Breast epithelium (tissue), 4 donors: ENCODE data around the gene PLEKHA5. TPM values are rescaled to one million over a fixed set of nuclear protein-coding genes. Genes with fewer than 3 reads are reported as not detected.

Source experiments
- DNase-seq, 2 donors: peaks; one replicate each; pipeline ENCODE4 v3.0.0-alpha.2; 2019; ENCODE audit warnings: low spot score in 2 of 2
- H3K27ac ChIP-seq, 2 donors: fragments of 200-600 bp; sonication (generic) in 1 of 2; one replicate each; pipeline ENCODE4 v1.5.1; 2016 to 2019; ENCODE audit warnings: mild to moderate bottlenecking in 1 of 2
- H3K27me3 ChIP-seq, 2 donors: fragments of 200-600 bp; sonication (generic) in 1 of 2; one replicate each; pipeline versions ENCODE4 v1.5.1 to v1.6.0; 2017 to 2019; ENCODE audit warnings: control low read depth in 1 of 2, mild to moderate bottlenecking in 1 of 2
- H3K36me3 ChIP-seq: fragments of 200-600 bp; one replicate; pipeline ENCODE4 v1.5.1; 2019
- H3K4me1 ChIP-seq, 2 donors: fragments of 200-600 bp; sonication (generic); one replicate each; pipeline ENCODE4 v1.5.1; 2016 to 2019; ENCODE audit warnings: control low read depth in 1 of 2
- H3K4me3 ChIP-seq, 3 donors: fragments of 200-600 bp; sonication (generic); 1 replicate in 2 of 3; 2 replicates in 1 of 3; pipeline ENCODE4 v1.5.1; 2016 to 2019; ENCODE audit warnings: mild to moderate bottlenecking in 3 of 3, moderate library complexity in 2 of 3
- H3K9me3 ChIP-seq, 2 donors: fragments of 200-600 bp; sonication (generic) in 1 of 2; one replicate each; pipeline ENCODE4 v1.5.1; 2016 to 2019; ENCODE audit warnings: control low read depth in 1 of 2
- POLR2A ChIP-seq: fragments of 450-650 bp; IDR thresholded peaks from one replicate; pipeline ENCODE4 v1.6.1; 2016; ENCODE audit warnings: antibody characterized with exemption, mild to moderate bottlenecking, moderate library complexity
- POLR2AphosphoS5 ChIP-seq, 3 donors: sonication (generic); formaldehyde crosslinking; IDR thresholded peaks; one replicate each; pipeline ENCODE4 v1.6.1; 2017; ENCODE audit warnings: antibody characterized with exemption in 3 of 3
- intact Hi-C: fragments of 100-400 bp; cut with DNase I; formaldehyde crosslinking; loops from one replicate; pipeline ENCODE4 v1.15.1; 2023; ENCODE audit warnings: low total_unique reads
- total RNA-seq, 3 donors: library from RNA; depleted of rRNA; stranded (reverse); fragments of >200 nt; gene quantifications; one replicate each; pipeline ENCODE4 v1.1.0, GENCODE V29; 2016
- TF ChIP-seq, protein P1 (sequence below), 3 donors: fragments of 450-650 bp; IDR thresholded peaks; one replicate each; pipeline ENCODE4 v1.5.1; 2016 to 2017; ENCODE audit warnings: antibody characterized with exemption in 3 of 3, mild to moderate bottlenecking in 3 of 3, moderate library complexity in 3 of 3

Gene PLEKHA5
- total RNA-seq, 3 donors from 2014 or later, result 21.1 to 55.5 (median 49.8) TPM

DNA sequence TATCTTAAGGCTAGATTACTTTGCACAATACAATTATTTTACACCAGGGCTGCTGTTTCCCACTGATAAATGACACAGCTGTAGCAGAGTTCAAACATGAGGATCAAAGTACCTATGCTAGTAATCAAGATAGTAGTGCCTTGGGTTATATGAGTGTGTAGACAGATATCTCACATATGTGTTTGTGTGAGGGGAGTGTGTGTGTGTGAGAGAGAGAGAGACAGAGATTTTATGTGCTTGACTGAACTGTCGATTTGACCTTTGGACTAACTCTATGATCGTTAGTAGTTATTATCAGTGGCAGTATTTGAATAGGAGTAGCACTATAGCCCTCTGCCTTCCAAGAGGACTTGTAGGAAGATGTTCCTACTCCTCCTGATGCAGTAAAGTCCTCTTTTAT is 15.5 kb downstream of the PLEKHA5 start:
- Histone ChIP-seq H3K4me3 (no peak overlapping the region), H3K36me3 (no peaks in the 10 kb centered on the region), H3K4me1 (no peaks in the 10 kb centered on the region), H3K27ac (no peak overlapping the region), H3K9me3 (no peaks in the 10 kb centered on the region), H3K27me3 (no peaks in the 10 kb centered on the region)
- DNase-seq, result no peak
- intact Hi-C loops, result no loop called here
- no peak for TF ChIP-seq POLR2AphosphoS5 (IDR thresholded peaks at IDR 0.05)
- TF ChIP-seq POLR2A, result no peak
- TF ChIP-seq, protein P1, sequence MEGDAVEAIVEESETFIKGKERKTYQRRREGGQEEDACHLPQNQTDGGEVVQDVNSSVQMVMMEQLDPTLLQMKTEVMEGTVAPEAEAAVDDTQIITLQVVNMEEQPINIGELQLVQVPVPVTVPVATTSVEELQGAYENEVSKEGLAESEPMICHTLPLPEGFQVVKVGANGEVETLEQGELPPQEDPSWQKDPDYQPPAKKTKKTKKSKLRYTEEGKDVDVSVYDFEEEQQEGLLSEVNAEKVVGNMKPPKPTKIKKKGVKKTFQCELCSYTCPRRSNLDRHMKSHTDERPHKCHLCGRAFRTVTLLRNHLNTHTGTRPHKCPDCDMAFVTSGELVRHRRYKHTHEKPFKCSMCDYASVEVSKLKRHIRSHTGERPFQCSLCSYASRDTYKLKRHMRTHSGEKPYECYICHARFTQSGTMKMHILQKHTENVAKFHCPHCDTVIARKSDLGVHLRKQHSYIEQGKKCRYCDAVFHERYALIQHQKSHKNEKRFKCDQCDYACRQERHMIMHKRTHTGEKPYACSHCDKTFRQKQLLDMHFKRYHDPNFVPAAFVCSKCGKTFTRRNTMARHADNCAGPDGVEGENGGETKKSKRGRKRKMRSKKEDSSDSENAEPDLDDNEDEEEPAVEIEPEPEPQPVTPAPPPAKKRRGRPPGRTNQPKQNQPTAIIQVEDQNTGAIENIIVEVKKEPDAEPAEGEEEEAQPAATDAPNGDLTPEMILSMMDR (IDR thresholded peaks at IDR 0.05), result no peak

DNA sequence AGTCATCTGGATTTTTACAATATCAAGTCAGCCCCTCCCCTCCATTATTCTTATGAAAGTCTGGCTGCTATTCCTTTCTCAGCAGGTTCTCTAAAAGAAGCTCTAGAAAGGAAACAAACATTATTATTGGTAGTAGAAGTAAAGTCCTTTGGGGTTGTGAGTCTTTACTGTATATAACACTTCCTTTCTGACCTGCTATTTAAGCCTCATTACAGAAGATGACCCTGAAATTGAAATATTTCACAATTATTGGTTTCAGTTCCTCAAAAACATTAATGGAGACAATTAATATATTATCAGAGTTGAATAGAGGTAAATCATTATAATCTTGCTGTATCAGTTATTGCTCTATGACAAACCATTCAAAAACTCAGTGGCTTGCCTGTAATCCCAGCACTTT is 19.3 kb downstream of the PLEKHA5 start:
- TF ChIP-seq, protein P1 (IDR thresholded peaks at IDR 0.05), result no peak
- TF ChIP-seq POLR2AphosphoS5 (IDR thresholded peaks at IDR 0.05) (no peak), POLR2A (no peak)
- Histone ChIP-seq H3K4me1 (no peaks in the 10 kb centered on the region), H3K27ac (no peak overlapping the region), H3K36me3 (no peaks in the 10 kb centered on the region), H3K27me3 (no peaks in the 10 kb centered on the region), H3K9me3 (no peaks in the 10 kb centered on the region), H3K4me3 (no peak overlapping the region)
- DNase-seq, result no peak
- intact Hi-C loops, result no loop called here

DNA sequence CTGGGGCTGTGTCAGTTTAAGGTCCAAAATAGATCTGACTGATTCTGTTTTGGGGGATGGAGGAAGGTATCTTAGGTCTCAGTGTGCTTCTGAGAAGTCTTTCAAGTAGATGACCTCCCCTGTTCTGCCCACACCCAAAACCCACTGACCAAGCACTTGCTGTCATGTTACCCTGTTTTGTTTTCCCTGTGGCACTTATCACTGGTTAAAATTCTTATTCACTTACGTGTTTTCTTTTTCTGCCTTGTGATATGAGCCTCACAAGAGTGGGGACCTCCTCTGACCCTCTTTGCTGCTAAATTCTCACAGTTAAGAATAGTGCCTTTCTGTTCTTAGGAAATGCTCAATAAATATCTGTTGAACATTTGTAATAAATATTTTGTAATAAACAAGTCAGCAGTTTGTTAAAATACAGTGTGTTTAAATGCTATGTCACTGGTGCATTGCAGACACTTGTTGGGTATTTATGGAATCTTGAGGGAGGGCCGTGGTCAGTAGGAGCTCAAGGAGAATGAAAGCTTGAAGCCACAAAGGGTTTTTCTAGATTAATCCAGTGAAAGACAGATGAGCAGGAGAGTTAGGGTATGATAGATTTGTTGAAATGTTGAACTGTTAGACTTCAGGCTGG is 20.9 kb downstream of the PLEKHA5 start:
- no peaks in the 10 kb centered on the region for H3K4me1 ChIP-seq
- H3K4me3 ChIP-seq, result no peak overlapping the region
- TF ChIP-seq POLR2A, result no peak
- TF ChIP-seq, protein P1 (IDR thresholded peaks at IDR 0.05), result no peak
- TF ChIP-seq POLR2AphosphoS5 (IDR thresholded peaks at IDR 0.05), result no peak
- no peak overlapping the region for H3K27ac ChIP-seq
- no peaks in the 10 kb centered on the region for H3K36me3 ChIP-seq
- H3K9me3 ChIP-seq, result no peaks in the 10 kb centered on the region
- DNase-seq, result no peak
- no peaks in the 10 kb centered on the region for H3K27me3 ChIP-seq
- intact Hi-C loops, result no loop called here

DNA sequence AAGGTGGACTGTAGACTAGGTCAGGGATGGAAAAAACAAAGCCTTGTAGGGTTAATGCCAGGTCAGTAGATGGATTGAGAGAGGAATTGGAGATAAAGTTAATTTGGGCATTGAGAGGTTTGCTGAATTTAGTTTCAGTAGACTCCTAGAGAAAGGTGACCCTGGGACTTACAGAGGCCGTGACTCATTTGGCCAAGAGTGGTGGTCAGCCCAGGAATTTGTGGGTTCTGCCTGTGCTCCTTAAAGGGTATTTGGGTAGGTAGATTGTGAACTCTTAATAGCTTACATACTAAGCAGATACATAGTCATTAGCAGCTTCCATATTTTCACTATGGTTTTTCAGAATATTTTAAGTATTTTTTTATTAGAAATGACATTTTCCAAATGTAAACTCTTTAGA is 21.8 kb downstream of the PLEKHA5 start:
- intact Hi-C loops, result no loop called here
- H3K4me3 ChIP-seq, result no peak overlapping the region
- H3K4me1 ChIP-seq, result no peaks in the 10 kb centered on the region
- no peaks in the 10 kb centered on the region for H3K27me3 ChIP-seq
- TF ChIP-seq, protein P1 (IDR thresholded peaks at IDR 0.05), result no peak
- TF ChIP-seq POLR2A (no peak), POLR2AphosphoS5 (IDR thresholded peaks at IDR 0.05) (no peak)
- no peak overlapping the region for H3K27ac ChIP-seq
- DNase-seq, result no peak
- no peaks in the 10 kb centered on the region for H3K9me3 ChIP-seq
- H3K36me3 ChIP-seq, result no peaks in the 10 kb centered on the region

DNA sequence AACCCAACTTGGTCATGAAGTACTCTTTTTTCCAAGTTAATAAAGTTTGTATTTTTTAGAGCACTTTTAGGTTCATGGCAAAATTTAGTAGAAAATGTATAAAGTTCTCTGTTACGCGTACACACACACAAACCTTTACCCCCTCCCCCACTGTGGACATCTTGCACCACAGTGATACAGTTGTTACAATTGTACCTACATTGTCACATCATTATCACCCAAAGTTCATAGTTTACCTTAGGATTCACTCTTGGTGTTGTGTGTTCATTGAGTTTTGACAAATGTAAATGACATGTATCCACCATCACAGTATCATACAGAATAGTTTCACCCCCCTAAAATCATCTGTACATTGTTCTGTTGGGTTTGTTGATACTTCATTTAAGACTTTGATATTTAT is 23.9 kb downstream of the PLEKHA5 start:
- H3K36me3 ChIP-seq, result no peaks in the 10 kb centered on the region
- TF ChIP-seq POLR2A (no peak), POLR2AphosphoS5 (IDR thresholded peaks at IDR 0.05) (no peak)
- TF ChIP-seq, protein P1 (IDR thresholded peaks at IDR 0.05), result no peak
- H3K4me3 ChIP-seq, result no peak overlapping the region
- H3K27me3 ChIP-seq, result no peaks in the 10 kb centered on the region
- no peaks in the 10 kb centered on the region for H3K9me3 ChIP-seq
- no peak overlapping the region for H3K27ac ChIP-seq
- no peak for DNase-seq
- intact Hi-C loops, result no loop called here
- no peaks in the 10 kb centered on the region for H3K4me1 ChIP-seq
